ENCODE measurements around the gene AHDC1. TPM values are rescaled to one million over a fixed set of nuclear protein-coding genes. Genes with fewer than 3 reads are reported as not detected.

AHDC1 gene
- total RNA-seq, 3 donors from 2014 or later = 13.7 to 58.6 (median 18.7) TPM

- intact Hi-C loops (cut with DNase I, micrococcal nuclease) = no loop called here
- no peak for TF ChIP-seq CTCF (IDR thresholded peaks at IDR 0.05)
- peaks cover 58% of the 10 kb centered on the region for H3K4me1 ChIP-seq (ENCODE audit: low read depth)
Measured at GRCh38 chr1:27525296-27526272, 78.4 kb downstream of the AHDC1 start.

DNA sequence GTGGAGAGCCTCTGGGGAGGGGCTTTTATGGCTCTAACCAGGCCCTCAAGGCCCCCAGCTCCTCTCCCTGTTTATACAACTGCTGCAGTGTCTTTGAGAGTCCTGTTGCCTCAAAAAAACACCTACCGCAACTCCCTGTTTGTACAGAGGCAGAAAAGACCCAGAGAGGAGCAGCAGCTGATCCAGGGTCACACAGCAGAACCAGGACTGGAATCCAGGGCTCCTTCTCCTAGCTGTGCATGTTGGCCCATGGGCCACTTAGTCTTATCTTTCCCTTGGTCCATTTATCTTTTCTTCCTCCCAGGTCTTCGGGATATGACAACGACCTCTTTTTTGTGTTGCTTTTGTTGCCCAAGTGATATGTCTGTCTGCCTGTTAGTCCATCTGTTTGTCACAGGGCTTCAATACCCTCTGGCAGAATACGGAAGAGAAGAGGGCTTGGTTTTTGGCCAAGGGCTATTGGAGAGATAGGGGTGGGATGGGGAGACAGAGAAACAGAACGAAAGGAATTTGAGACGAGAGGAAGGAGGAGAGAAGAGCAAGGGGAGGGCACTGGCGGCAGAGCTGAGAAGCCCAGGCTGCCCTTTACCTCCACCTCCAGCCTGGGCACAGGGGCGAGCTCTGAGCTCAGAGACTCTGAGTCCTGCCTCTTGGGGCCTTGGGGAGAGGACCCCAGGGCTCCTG is 80.5 kb downstream of the AHDC1 start:
- no peak for ATAC-seq

More at GRCh38 chr1:27525296-27526272, 78.4 kb downstream of the AHDC1 start:
- DNase-seq = peak; percentile 61 to 85 (median 74)
- ATAC-seq = peak; percentile 22
- H3K4me3 ChIP-seq = no peak overlapping the region
- no peaks in the 10 kb centered on the region for H3K36me3 ChIP-seq (ENCODE audit: low read depth)
- no peaks in the 10 kb centered on the region for H3K9me3 ChIP-seq

DNA sequence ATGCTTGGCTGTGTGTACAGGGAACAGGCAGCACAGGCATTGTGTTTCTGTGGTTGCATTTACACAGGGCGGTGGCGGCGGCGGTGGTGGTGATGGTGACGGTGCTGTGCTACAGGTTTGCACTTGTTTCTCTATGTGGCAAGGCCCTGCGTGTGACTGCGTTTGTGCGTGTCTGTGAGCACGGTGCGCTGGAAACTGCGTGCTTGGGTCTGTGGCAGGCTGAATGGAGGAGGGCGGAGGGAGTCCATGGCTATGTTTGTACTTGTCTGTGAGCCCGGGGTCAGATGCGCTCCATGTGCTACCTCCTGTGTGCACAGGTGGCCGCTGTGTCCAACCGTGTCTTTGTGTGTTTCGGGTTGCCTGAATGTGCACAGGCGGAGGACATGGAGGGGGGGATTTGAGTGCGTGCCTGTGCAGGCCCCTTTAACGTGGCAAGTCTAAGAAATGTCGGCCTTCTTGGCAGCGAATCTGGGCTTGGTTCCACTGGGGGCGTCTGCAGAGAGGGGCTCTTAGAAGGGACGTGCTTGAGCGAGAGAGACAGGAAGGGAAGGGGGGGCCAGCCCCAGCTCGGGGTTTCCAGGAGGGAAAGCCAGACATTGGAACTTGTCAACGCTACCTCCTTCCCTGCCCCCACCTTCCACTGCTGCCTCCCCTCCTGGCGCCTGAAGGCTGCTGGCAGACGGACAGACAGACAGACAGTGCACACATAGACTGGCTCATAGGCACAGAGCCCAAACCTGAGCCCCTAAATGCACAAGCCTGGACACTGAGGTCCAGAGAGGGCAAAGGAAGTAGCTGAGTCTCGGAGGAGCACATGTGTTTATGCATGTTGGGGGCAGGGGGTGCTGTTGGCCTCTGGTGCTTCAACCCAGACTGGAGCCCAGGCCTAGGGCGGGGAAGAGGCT is 81.3 kb downstream of the AHDC1 start:
- Histone ChIP-seq H3K36me3 (ENCODE audit: low read depth) (no peaks in the 10 kb centered on the region), H3K4me1 (ENCODE audit: low read depth) (peaks cover 60% of the 10 kb centered on the region), H3K9me3 (no peaks in the 10 kb centered on the region), H3K4me3 (no peak overlapping the region)
- peak in 1 of 3 donors; percentile 71 for DNase-seq
- ATAC-seq = no peak
- no peak for TF ChIP-seq CTCF (IDR thresholded peaks at IDR 0.05)
- intact Hi-C loops (cut with DNase I, micrococcal nuclease) = no loop called here

More for the DNA sequence above, 80.5 kb downstream of the AHDC1 start:
- Histone ChIP-seq H3K9me3 (no peaks in the 10 kb centered on the region), H3K4me3 (no peak overlapping the region), H3K36me3 (ENCODE audit: low read depth) (no peaks in the 10 kb centered on the region), H3K4me1 (ENCODE audit: low read depth) (peaks cover 66% of the 10 kb centered on the region)
- intact Hi-C loops (cut with DNase I, micrococcal nuclease) = no loop called here
- no peak for TF ChIP-seq CTCF (IDR thresholded peaks at IDR 0.05)
- no peak for DNase-seq

DNA sequence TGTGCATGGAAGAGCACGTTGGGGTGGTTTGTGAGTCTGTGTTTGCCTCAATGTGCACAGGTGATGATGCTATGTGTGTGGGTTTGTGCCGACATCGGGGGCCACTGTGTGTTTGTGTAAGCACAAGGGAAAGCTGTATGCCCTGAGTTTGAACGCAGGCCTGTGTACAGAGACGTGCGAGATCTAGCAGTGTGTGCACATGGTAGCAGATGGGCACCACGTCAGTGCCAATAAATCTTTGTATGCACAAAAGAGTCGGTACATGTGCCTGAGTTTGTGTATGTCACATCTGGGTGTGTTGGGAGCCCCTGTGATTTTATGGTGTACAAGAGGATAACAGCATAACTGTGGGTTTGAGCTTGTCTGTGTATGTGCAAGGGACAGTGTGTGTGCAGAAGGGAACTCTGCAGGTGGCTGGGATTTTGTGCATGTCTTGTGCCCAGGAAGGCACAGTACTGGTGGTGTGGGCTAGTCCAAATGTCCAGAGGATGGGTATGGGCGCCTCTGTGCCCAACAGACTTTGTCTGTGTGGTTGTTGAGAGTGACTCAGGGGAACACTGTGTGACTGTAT is 82.0 kb downstream of the AHDC1 start:
- no peaks in the 10 kb centered on the region for H3K36me3 ChIP-seq (ENCODE audit: low read depth)
- DNase-seq (no peak), ATAC-seq (peak; percentile 1)
- intact Hi-C loops (cut with DNase I, micrococcal nuclease) = no loop called here
- no peak for TF ChIP-seq CTCF (IDR thresholded peaks at IDR 0.05)
- no peak overlapping the region for H3K4me3 ChIP-seq
- H3K4me1 ChIP-seq (ENCODE audit: low read depth) = peaks cover 57% of the 10 kb centered on the region
- H3K9me3 ChIP-seq = no peaks in the 10 kb centered on the region

GRCh38 chr1:27521336-27521831 is 82.6 kb downstream of the AHDC1 start:
- Histone ChIP-seq H3K36me3 (ENCODE audit: low read depth) (no peaks in the 10 kb centered on the region), H3K4me1 (ENCODE audit: low read depth) (peaks cover 58% of the 10 kb centered on the region), H3K9me3 (no peaks in the 10 kb centered on the region), H3K4me3 (no peak overlapping the region)
- TF ChIP-seq CTCF (IDR thresholded peaks at IDR 0.05) = no peak
- intact Hi-C loops (cut with DNase I, micrococcal nuclease) = no loop called here
- no peak for DNase-seq
- ATAC-seq = no peak
